Measurements from ENCODE around the gene IREB2.
"Not testable (repeated sequence)": the region's sequence is repeated elsewhere in the genome, so short reads cannot be mapped to it uniquely, and the experiment has no call there.

Gene IREB2

DNA sequence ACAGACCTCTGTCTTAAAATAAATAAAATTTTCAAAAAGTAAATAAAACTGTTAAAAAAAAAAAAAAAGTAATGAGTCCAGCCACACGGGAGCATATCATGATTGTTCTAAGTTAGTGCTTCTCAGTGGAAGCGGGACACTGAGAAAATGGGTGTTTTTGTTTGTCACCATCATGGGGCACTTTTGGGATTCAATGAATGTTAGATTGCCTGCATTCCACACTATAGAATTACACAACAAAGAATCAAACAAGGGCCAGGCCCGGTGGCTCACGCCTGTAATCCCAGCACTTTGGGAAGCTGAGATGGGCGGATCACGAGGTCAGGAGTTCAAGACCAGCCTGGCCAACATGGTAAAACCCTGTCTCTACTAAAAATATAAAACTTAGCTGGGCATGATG, 3.3 kb upstream of the IREB2 start:
- not testable (repeated sequence) for DNase-seq

DNA sequence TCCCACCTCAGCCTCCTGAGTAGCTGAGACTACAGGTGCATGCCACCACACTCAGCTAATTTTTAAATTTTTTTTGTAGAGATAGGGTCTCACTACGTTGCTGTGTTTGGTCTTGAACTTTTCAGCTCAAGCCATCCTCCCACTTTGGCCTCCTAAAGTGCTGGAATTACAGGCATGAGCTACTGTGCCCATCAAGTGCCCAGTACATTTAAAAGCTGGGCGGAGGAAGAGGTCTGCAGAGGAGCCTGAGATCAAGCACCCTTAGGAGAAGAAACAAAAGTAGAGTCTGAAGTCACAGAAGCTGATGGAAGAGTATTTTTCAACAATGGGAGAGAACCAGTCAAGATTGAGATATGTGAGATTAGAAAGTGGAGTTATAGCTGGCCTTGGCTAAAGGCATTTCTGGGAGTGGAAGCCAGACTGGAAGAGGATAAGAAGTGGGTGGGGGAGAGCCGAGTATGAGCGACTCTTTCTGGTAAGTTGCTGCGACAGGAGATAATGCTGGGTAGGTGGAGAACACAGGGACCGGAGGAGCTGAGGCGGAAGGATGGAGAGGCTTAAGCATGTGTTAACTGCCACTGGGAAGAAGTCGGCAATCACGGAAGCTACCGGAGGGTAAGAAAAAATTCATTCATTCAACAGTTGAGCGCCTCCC, 782 bp upstream of the IREB2 start:
- DNase-seq, result peak; percentile 53 to 81

DNA sequence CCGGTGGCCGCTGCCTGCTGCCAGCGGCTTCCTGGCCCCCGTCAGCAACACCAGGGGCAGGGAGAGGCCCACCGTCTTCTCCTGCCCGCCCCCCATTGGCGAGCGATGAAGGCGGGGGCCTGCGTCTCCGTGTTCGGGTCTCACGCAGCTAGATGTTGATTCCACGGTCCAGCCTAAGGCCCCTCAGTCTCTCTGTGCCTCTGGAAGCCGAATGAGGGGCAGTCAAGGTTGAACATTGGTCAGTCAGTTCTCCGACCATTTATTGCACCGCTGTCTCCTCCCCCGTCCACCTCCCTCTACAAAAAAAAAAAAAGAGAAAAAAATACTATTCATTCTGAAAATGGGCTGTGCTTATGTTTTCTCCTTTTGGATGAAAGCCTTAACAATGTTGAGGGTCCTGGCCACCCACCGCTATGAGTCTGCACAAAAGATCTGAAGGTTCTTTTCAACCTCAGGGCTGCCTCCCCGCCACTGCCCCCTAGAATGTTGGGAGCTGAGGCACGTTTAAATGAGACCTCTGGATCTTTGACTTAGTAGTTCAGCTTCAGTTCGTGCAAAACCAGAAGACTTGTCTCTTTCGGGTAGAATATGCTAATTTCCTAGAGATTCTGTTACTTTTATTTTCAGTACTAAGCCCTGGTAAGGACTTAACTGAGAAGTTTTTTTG, 736 bp downstream of the IREB2 start:
- DNase-seq, result peak; percentile 41 to 46

DNA sequence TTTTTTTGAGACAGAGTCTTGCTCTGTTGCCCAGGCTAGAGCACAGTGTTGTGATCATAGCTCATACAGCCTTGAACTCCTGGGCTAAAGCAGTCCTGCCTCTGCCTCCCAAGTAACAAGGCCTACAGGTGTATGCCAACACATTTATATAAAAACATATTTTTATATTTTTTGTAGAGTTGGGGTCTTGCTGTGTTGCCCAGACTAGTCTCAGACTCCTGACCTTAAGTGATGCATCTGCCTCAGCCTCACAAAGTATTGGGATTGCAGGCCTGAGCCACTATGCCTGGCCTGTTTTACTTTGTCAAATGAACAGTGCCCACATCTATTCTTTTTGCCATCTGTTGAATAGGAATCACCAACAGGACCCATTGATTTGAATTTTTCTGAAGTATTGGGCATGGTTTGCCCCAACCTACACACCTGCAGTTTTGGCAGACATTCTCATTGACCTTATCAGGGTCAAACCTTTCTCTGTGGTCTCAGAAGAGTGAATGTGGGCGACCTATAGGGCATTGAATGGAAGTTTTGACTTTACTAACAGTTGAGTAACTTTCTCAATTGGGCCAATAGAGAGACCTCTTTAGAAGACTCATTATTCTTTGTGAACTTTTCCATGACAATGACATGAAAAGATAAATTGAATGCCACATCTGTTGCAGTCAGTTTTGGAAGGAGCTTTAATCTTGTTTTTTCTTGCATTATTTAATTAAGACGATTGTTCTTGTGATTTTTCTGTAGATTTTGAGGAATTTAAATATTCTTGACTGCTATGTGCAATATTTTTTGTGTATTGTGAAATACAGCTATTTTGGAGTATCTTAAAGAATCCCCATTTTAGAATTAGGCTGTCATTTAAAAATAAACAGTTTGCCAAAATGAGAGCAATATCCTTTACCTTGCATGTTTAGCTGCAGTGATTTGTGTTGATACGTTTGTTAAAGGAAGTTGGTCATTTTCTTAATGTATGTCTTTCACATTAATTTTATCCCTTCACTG, 2.7 kb downstream of the IREB2 start:
- no peak for DNase-seq

DNA sequence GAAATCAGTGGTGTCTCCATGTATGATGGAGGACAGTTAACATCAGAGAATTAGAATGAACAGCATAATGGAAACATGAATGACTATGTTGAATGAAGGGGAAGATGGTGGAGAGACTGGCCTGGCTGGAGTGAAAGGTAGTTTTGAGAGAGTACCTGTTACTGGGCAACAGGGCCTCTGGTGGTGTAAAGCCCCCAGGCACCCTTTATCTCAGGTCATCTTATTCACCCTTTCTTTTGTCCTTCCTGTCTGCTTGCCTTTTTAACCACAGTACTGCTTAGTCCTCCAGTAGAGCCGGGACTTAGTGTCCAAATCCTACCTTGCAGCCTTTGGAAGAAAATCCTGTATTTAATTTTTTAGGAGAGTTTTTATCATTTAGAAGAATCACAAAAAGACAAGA, 6.2 kb downstream of the IREB2 start:
- DNase-seq, result no peak

DNA sequence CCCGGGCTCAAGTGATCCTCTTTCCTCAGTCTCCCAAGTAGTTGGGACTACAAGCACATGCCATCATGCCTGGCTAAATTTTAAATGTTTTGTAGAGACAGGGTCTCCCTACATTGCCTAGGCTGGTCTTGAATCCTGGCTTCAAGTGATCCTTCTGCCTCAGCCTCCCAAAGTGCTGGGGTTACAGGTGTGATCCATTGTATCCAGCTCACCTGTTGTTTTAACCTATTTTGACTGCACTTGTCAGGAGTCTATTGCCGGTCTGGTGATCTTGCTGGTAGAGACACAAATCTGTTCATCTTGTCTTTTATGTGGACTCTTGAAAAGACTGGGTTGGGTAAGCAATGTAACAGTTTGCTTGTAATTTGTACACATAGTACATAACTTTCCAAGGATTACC, 7.9 kb downstream of the IREB2 start:
- DNase-seq, result no peak

DNA sequence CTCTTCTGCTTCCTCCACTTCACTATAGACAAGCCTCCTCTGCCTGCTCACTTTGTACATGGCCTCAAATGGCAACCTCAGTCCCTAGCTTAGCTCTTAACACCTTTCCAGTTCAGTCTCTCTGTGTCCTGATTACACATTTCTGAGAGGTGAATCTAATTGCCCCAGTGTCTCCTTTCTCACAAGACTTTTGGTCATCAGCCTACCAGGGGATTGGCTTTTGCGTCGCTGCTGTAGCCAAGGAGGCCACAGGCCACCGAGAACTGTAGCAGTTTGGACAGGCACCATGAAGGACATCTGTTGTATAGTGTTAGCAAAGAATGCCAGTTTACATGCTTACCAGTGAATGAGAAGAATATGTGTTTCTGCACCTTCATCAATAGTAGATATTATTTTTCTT, 8.5 kb downstream of the IREB2 start:
- DNase-seq, result no peak

DNA sequence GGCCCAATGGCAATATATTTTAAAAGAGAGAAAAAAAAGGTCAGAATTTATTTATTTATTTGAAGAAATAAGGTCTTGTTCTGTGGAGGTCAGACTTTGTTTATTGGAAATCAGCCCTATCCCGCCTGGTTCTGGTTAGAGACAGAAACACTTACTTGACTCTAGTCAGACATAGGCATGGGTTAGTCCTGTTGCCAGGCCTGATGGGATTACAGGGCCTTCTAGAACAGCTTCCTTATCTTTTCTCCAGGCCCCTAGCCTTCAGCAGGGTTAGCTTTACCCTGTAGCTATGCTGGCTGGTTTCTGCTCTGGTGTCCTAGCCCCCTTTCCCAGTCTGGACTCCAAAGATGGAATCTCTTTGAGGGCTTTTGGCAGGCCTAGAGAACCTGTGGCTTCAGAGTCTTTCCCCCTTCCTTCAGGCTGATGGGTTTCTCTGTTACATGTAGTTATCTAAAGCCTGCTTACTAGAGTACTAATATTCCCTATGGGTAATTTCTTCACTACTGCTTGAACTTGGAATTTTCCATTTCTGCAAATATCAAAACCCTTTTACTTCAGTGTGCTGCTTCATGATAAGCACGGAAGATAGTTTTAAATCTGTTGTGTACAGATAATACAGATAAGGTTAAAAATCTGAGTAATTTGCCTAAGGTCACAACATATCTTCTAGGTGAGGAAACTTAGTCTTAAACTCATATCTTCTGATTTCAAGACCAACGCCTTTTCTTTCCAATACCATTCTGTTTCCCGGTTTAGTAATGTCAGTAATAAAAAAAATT, 10.6 kb downstream of the IREB2 start:
- no peak for DNase-seq

DNA sequence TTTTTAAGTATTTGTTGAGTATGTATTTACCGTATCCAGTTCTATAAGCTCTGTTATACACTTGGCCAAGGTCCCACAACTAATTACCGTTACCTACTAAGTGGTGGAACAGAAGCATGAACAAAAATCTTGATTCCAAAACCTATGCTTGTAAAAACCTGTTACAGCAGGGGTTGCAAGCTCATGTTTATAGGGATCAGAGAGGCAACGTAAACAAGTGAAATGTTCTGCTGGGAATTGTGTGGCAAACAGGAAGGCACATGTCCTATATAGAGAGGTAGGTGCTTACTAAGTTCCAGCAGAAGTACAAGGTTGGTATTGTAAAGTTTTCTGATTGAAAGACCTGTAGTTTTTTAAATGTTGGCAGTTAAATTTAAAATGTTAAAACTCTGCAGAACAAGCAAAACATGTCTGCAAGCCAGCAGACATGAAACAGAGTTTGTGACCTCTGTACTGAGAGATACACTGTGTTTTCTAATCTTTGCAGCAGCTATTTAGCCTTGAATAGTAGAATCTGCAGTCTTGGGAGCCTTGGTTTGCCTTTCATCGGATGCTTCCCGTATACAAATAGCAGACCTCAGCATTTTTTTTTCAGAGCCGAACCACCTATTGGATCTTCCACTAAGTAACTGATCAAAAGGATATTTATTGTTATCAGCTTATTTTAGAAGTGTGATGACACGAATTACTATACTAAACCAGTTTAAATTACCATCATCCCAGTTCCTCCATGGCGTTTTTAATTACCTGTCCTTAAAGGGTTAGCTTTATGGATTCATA, 11.4 kb downstream of the IREB2 start:
- no peak for DNase-seq

DNA sequence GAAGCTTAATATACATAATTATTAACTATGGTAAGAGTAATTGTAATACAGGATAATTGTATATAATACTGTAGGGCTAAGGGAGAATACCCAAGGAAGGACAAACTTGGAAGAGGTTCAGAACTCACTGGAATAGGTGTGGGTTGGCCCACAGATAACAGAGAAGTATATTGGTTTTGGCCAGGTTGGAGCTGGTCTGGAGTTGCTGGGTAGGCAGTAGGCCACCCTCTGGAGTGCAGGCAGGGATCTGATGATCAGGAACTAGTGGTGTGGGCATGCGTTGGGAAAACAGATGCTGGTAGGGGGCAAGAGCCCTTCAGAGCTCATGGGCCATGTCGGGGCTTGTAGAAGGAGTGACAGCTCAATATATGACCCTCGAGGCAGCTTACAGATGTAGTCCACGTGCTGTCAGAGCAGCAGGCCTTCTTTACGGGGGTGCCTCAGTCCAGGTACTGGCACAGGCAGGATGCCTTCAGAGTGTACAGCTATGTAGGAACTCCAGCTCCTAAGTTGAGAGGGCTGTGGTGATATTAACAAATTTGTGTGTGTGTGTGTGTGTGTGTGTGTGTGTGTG, 12.4 kb downstream of the IREB2 start:
- no peak for DNase-seq

DNA sequence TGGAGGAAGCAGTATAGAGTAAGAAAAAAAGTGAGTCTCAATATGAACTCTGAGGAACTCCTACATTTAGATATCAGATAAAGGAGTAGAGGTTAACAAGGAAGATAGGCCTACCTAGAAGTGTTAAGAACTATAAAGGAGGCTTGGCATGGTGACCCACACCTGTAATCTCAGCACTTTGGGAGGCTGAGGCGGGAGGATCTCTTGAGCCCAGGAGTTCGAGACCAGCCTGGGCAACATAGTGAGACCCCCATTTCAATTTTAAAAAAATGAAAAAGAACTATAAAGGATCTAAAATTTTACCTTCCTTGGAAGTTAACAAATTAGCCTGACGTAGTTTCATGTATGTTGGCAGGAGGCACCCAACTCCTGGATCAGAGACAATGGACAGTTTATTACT, 14.5 kb downstream of the IREB2 start:
- DNase-seq, result no peak

DNA sequence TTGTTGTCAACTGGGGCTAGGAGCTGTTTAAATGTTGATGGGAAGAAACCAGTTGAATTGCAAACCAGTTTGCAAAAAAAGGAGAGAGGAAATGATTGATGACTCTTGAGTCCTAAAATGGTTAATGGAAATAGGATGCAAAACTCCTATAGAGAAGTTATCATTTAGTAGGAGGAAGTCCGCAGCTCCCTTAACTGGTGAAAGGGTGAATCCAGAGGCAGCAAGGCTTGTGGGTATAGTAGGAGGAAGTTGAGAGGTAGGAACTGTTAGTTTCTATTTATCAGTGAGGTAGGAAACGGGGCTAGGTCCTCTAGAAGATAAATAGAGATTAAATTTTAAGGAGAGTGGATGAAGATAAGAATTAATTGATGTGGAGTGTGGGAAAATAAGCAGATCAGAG, 15.4 kb downstream of the IREB2 start:
- peak; percentile 72 to 80 for DNase-seq

DNA sequence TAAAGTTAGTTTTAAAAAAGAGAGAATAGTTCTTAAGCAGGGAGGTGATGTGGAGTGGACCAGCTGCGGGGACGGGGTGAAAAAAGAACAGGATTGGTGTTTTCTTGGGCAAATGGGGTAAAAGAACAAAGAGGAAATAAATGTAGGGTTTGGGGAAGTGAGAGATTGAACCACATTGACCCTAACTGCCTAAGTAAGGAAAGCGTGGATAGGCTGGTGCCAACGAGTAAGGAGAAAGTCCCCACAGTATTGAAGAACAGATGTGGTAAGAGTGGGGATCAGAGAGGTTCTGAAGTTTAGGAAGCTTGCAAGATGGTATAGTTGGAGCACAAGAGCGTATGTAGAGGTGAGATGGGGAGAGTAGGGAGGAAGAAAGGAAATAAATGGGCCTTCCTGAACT, 17.0 kb downstream of the IREB2 start:
- DNase-seq, result peak; percentile 58 to 60

DNA sequence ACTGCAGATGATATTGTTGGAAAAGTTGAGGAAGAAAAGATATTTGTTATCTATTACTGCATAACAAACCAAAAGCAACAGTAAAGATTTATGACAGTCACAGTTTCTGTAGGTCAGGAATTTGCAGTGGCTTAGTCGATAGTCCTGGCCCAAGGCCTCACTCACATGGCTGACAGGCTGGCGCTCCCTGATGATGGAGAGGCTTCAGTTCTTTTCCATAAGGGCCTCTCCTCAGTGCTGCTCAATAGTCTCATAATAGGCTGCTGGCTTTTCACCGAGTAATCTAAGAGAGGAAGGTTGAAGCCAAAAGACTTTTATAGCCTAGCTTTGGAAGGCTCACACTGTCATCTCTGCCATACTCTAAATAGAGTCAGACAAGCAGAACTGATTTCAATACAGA, 17.7 kb downstream of the IREB2 start:
- DNase-seq, result no peak

DNA sequence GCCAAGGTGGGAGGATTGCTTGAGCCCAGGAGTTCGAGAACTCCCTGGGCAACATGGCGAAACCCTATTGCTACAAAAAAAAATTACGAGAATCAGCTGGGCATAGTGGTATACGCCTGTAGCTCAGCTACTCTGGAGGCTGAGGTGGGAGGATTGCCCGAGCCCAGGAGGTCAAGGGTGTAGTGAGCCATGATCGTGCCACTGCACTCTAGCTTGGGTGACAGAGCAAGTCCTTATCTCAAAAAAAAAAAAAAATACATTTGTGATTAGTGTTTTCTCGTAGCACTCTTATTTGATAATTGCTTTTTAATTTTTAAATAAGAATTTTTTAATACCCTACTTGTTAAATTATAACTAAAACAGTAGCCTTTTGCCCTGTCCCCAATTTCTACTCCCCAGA, 18.4 kb downstream of the IREB2 start:
- DNase-seq, result no peak

DNA sequence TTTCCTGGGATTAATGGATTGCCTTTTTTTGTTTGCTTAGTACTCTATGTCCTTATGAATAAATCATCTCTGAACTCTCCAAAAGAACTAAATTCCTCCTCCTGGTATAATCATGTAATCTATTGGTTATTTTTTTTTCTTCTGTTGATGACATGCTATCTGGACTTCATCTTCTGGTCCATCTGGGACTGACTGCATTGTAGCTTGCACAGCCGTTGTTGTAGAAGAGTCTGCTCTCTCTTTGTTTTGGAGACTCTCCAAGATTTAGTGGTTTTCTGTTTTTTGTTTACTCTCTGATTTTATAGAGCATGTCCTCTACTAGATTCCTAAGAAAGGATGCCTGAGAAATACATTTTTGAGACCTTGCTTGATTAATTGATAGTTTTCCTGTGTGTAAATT, 19.1 kb downstream of the IREB2 start:
- no peak for DNase-seq

DNA sequence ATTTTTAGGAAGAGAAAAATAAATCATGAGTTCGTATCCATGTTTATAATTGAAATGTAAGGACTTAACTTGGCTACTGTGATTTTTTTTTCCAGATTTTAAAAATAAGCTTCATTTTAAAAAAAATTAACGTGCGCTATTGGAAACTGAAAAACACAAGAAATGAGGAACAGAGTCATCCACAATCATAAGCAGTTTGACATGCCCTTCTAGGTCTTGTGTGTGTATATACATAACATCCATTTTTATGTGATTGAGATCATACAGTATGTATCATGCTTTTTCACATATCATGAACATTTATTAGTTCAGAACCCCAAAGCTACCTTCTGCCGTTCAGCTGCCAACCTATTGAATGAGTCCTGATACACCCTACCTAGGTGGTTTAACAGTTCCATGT, 22.7 kb downstream of the IREB2 start:
- DNase-seq, result no peak

DNA sequence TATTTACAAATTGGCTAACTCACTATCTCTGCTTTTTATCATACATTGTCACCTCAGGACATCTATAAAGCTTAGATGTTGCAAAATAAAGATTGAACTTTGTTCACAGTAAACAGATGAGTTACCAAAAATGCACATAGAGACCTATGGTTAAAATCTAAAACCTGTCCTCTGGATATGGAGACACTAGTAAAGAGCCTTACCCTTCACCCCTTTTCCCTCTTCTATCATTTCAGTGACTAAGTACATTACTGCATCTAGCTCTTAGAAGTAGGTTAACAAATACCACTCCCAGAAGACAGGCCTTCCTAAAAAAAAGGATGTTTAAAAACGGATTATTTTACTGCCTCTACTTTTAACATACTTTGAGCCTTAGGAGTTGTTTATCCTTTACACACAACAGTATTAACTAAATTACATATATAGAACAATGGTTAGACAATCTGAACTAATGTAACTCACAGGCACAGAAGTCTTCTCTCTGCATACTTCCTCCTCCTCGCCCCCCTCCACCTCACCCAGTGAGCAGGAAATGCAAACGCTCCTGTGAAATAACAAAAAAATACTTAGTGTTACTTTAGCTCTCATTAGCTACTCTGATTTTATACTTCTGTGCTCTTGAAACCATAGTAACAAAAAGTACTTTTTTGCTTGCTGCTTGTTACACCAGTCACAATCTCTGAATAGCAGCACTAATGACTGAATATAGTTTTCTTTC, 23.3 kb downstream of the IREB2 start:
- no peak for DNase-seq

DNA sequence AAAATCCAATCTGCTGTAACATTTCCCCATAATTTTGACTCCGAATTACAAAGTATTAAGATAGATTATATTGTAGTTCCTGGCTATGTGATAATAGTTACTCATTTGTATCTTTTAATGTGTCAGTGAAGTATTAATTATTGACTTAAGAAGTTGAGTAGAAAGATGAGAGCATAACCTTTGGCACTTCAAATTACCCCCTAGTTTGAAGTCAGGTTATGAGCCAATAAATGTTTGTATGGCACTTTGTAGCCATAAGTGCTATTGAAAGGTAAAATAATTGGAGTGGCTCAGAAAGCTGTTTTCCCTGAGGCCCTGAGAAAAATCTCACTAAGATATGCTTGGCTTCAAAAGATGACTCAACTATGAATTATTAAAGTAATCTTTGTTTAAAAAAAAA, 31.0 kb downstream of the IREB2 start:
- no peak for DNase-seq

DNA sequence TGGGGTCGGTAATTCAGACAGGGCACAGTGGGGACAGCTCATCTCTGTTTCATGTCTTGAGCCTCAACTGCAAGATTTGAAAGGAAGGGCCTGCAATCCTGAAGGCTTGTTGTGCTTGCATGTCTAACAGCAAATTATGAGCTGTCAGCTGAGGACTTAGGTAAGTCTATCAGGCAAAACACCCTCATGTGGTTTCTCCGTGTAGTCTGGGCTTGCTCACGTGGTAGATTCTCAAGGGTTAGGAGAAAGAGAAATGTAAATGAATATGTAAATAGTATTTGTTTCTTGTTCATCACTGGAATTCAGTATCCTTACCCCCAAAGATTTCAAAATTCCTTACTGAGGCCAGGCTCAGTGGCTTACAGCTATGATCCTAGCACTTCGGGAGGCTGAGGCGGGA, 39.3 kb downstream of the IREB2 start:
- no peak for DNase-seq

DNA sequence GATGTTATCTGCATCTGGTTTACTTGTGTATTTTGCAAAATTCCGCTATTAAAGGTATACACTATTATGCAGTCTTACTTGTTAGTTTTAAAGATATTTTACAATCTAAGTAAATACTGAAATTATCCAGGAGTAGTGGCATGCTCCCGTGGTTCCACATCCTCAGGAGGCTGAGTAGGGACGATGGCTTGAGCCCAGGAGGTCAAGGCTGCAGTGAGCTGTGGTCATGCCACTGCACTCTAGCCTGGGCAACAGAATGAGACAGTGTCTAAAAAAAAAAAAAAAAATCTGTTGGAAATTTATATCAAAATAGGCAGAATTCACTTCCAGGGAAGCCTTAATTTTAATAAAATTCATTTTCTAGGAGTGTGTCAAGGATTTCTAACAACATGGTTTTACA, 41.6 kb downstream of the IREB2 start:
- DNase-seq, result no peak
